ENCODE results near the gene TTC38. TPM values are rescaled to one million over a fixed set of nuclear protein-coding genes. Genes with fewer than 3 reads are reported as not detected.

Gene TTC38
- total RNA-seq, 1 donor from 2014 or later = 8.4 TPM

GRCh38 chr22:46237453-46238124 lies 30.2 kb upstream of the TTC38 start:
- H3K36me3 ChIP-seq (ENCODE audit: control insufficient read depth, insufficient read depth, low read length) = no peaks in the 10 kb centered on the region
- no peaks in the 10 kb centered on the region for H3K27me3 ChIP-seq (ENCODE audit: control insufficient read depth, insufficient read depth, low read length)
- FAIRE-seq (no peak), DNase-seq (ENCODE audit: low read depth) (no peak)
- no peak overlapping the region for H3K4me3 ChIP-seq (ENCODE audit: low read depth, low read length)
- TF ChIP-seq CTCF (IDR thresholded peaks at IDR 0.05; ENCODE audit: insufficient read depth, low read length, severe bottlenecking) = no peak

- DNase-seq (ENCODE audit: low read depth) (no peak), FAIRE-seq (no peak)
- Histone ChIP-seq H3K36me3 (ENCODE audit: control insufficient read depth, insufficient read depth, low read length) (no peaks in the 10 kb centered on the region), H3K27me3 (ENCODE audit: control insufficient read depth, insufficient read depth, low read length) (no peaks in the 10 kb centered on the region), H3K4me3 (ENCODE audit: low read depth, low read length) (no peak overlapping the region)
- no peak for TF ChIP-seq CTCF (IDR thresholded peaks at IDR 0.05; ENCODE audit: insufficient read depth, low read length, severe bottlenecking)
These were observed 29.3 kb upstream of the TTC38 start for GRCh38 chr22:46238541-46238940.

GRCh38 chr22:46239261-46240048 lies 28.4 kb upstream of the TTC38 start:
- Histone ChIP-seq H3K27me3 (ENCODE audit: control insufficient read depth, insufficient read depth, low read length) (no peaks in the 10 kb centered on the region), H3K4me3 (ENCODE audit: low read depth, low read length) (no peak overlapping the region), H3K36me3 (ENCODE audit: control insufficient read depth, insufficient read depth, low read length) (no peaks in the 10 kb centered on the region)
- no peak for TF ChIP-seq CTCF (IDR thresholded peaks at IDR 0.05; ENCODE audit: insufficient read depth, low read length, severe bottlenecking)
- DNase-seq (ENCODE audit: low read depth) = no peak
- no peak for FAIRE-seq

- no peaks in the 10 kb centered on the region for H3K27me3 ChIP-seq (ENCODE audit: control insufficient read depth, insufficient read depth, low read length)
- FAIRE-seq = no peak
- TF ChIP-seq CTCF (IDR thresholded peaks at IDR 0.05; ENCODE audit: insufficient read depth, low read length, severe bottlenecking) = no peak
- no peak for DNase-seq (ENCODE audit: low read depth)
- no peaks in the 10 kb centered on the region for H3K36me3 ChIP-seq (ENCODE audit: control insufficient read depth, insufficient read depth, low read length)
- H3K4me3 ChIP-seq (ENCODE audit: low read depth, low read length) = no peak overlapping the region
These were observed 27.7 kb upstream of the TTC38 start for GRCh38 chr22:46240073-46240472.

- no peak for FAIRE-seq
- no peaks in the 10 kb centered on the region for H3K36me3 ChIP-seq (ENCODE audit: control insufficient read depth, insufficient read depth, low read length)
- no peak for TF ChIP-seq CTCF (IDR thresholded peaks at IDR 0.05; ENCODE audit: insufficient read depth, low read length, severe bottlenecking)
These were observed 27.3 kb upstream of the TTC38 start for GRCh38 chr22:46240506-46240905.

More at GRCh38 chr22:46240506-46240905, 27.3 kb upstream of the TTC38 start:
- no peaks in the 10 kb centered on the region for H3K27me3 ChIP-seq (ENCODE audit: control insufficient read depth, insufficient read depth, low read length)
- no peak for DNase-seq (ENCODE audit: low read depth)
- H3K4me3 ChIP-seq (ENCODE audit: low read depth, low read length) = no peak overlapping the region

All from bronchial epithelial cell (primary cell).